Activated CD4-positive, alpha-beta T cell treated with anti-CD3 and anti-CD28 coated beads, Interleukin-2, amount 10 ng/mL, durations not matched to agents 7 days and 5 days (primary cell): Measurements from ENCODE around the gene ARHGAP4. TPM values are rescaled to one million over a fixed set of nuclear protein-coding genes. Genes with fewer than 3 reads are reported as not detected.
A peak's percentile ranks its signal among the peaks of the same experiment; 100 is the strongest.

Experiments used
- CTCF ChIA-PET: fragments of 350-600 bp; sonication (Branson Sonifier 250); formaldehyde crosslinking; loops from one replicate; lab custom pipeline; 2021; ENCODE audit warnings: antibody characterized with exemption; lab: Charles Lee
- POLR2A ChIA-PET: fragments of 350-600 bp; sonication (Branson Sonifier 250); formaldehyde crosslinking; loops from one replicate; lab custom pipeline; 2021; ENCODE audit warnings: antibody characterized with exemption; lab: Charles Lee
- DNase-seq: peaks from one replicate; pipeline ENCODE4 v3.0.0-alpha.2; 2020
- H3K27ac Mint-ChIP-seq: one replicate; pipeline ENCODE4 v1.8.0; 2021; ENCODE audit warnings: mild to moderate bottlenecking, moderate library complexity, mixed read lengths
- H3K27me3 Mint-ChIP-seq: one replicate; pipeline ENCODE4 v1.8.0; 2021; ENCODE audit warnings: mixed read lengths
- H3K36me3 Mint-ChIP-seq: one replicate; pipeline ENCODE4 v1.8.0; 2021; ENCODE audit warnings: low read depth, mixed read lengths
- H3K4me1 Mint-ChIP-seq: one replicate; pipeline ENCODE4 v1.8.0; 2021; ENCODE audit warnings: mixed read lengths
- H3K4me3 Mint-ChIP-seq: one replicate; pipeline ENCODE4 v1.8.0; 2021; ENCODE audit warnings: mild to moderate bottlenecking, moderate library complexity, mixed read lengths
- H3K9me3 Mint-ChIP-seq: one replicate; pipeline ENCODE4 v1.8.0; 2021; ENCODE audit warnings: mixed read lengths
- total RNA-seq, 2 experiments: library from RNA; stranded (reverse); gene quantifications; one replicate each; pipeline ENCODE4 v1.2.3, GENCODE V29; 2021

Gene ARHGAP4
- total RNA-seq, 2 experiments from 2014 or later, result 303 to 334 TPM

DNA sequence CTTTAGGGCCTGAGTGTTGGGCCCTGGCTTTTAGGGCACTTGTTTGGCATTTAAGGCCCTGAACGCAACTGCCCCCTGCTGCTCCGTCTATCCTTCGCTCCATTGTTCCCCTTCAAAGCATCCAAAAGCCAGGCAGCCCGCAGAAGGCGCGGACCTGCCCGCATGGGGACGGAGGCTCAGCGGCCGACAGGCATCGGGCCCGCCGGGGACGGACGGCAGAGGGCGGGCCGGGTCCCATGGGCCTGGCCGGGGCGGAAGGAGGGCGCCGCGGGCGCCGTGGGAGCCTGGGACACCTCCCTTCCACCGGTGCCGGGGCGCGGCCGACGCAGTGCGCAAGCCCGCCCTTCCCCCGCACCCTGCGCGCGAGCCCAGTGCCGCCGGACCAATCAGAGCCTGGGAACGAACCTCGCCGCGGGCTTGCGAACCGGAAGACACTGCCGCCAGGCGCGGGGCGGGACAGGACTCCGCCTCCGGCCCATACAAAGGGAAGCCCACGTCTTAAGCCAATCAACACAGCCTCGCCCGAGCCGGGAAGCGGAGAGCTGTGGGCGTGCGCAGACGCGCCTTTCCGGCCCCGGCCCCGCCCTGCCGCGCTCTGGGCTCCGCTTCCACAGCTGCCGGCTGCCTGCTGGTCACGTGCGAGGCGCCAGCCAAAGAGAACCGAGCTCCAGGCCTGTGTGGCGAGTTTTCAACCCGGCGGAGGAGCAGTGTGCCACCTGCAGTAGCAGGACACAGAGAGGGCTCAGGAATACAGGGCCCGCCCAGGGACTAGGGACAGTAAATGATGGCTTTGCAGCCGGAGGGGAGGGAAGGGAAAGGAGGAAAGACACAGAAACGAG is 2.1 kb upstream of the ARHGAP4 start:
- Mint-ChIP-seq H3K4me1 (peaks cover 27% of the 10 kb centered on the region), H3K27ac (peak overlapping the region; percentile 98), H3K9me3 (no peaks in the 10 kb centered on the region), H3K4me3 (peak overlapping the region; percentile 90), H3K27me3 (no peaks in the 10 kb centered on the region), H3K36me3 (peaks cover 36% of the 10 kb centered on the region)
- peak; percentile 93 for DNase-seq
- ChIA-PET CTCF (interaction anchor here (0.6 to 16.0 kb wide), 7 partner anchors 9 to 547 kb away, joined by 3 to 205 read pairs (median 3); partner anchors contain the start of gene RENBP), POLR2A (no interaction called here)

DNA sequence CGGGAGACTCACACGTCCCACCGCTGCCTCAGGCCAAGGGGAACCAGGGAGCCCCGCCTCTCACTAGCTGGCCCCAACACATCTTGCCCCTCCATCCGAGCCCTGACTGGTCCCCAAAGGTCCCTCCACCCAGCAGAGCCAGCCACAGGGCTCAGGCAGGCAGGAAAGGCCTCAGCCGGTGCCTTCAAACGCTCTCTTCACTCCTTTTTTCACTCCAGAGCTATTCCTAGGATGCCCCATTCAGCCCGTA is 1.5 kb upstream of the ARHGAP4 start:
- peak overlapping the region; percentile 85 for H3K4me3 Mint-ChIP-seq
- ChIA-PET POLR2A (no interaction called here), CTCF (interaction anchor here (0.6 to 16.0 kb wide), 4 partner anchors 10 to 547 kb away, joined by 3 to 205 read pairs (median 4); partner anchors contain the start of gene RENBP)
- H3K27me3 Mint-ChIP-seq, result no peaks in the 10 kb centered on the region
- peak overlapping the region; percentile 94 for H3K27ac Mint-ChIP-seq
- H3K4me1 Mint-ChIP-seq, result peaks cover 30% of the 10 kb centered on the region
- H3K36me3 Mint-ChIP-seq, result peaks cover 38% of the 10 kb centered on the region
- no peaks in the 10 kb centered on the region for H3K9me3 Mint-ChIP-seq
- DNase-seq, result no peak

DNA sequence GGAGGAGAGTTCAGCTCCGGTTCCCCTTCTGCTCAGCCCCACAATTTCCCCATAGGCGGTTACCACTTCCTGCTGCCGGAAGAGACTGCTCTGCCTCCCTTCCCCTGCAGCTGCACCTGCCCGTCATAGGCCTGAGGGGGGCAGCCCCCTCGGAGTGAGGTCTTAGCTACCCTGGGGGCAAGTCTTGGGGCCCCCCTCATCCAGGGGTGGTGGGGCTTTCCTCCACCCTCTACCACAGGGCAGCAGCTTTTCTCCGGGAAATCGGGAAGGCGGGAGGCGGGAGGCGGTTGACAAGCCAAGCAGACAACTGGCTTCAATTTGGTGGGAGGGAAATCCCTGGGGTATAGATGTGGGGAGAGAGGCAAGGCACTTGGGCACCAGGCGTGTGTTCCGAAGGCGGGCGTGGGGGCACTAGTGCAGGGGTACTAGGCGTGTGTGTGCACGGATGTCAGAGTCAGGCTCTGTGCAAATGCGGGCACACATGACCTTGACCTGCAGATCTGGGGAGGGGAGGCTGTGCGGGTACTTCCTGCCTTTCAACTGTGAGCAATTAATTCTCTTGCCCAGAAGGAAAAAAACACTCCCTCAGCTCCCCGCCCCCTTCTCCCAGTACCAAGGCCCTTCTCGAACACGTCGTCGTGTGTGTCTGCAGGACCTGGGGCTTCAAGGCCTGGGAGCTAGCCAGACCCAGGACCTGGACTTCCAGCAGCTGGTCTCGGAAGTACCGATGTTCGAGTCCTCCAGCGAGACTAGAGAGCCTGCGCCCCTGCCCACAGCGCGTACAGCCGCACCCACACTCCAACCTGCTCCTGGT is 1.0 kb upstream of the ARHGAP4 start:
- ChIA-PET POLR2A (no interaction called here), CTCF (interaction anchor here (0.5 to 16.0 kb wide), 6 partner anchors 9 to 341 kb away, joined by 3 to 205 read pairs (median 6); partner anchors contain the start of gene RENBP)
- H3K4me3 Mint-ChIP-seq, result peak overlapping the region; percentile 85
- peaks cover 40% of the 10 kb centered on the region for H3K36me3 Mint-ChIP-seq
- no peaks in the 10 kb centered on the region for H3K9me3 Mint-ChIP-seq
- peak; percentile 83 for DNase-seq
- no peaks in the 10 kb centered on the region for H3K27me3 Mint-ChIP-seq
- peak overlapping the region; percentile 94 for H3K27ac Mint-ChIP-seq
- H3K4me1 Mint-ChIP-seq, result peaks cover 34% of the 10 kb centered on the region

GRCh38 chrX:153926552-153926857 is 441 bp upstream of the ARHGAP4 start:
- H3K4me3 Mint-ChIP-seq, result peak overlapping the region; percentile 85
- ChIA-PET POLR2A (no interaction called here), CTCF (interaction anchor here (0.5 to 16.0 kb wide), 4 partner anchors 20 to 341 kb away, joined by 3 to 205 read pairs (median 10); partner anchors contain the start of gene RENBP)
- no peak for DNase-seq
- peak overlapping the region; percentile 94 for H3K27ac Mint-ChIP-seq
- no peaks in the 10 kb centered on the region for H3K27me3 Mint-ChIP-seq
- H3K36me3 Mint-ChIP-seq, result peaks cover 37% of the 10 kb centered on the region
- H3K4me1 Mint-ChIP-seq, result peaks cover 34% of the 10 kb centered on the region
- no peaks in the 10 kb centered on the region for H3K9me3 Mint-ChIP-seq

GRCh38 chrX:153925387-153925738 is 701 bp downstream of the ARHGAP4 start:
- Mint-ChIP-seq H3K36me3 (peaks cover 34% of the 10 kb centered on the region), H3K27ac (peak overlapping the region; percentile 92), H3K4me3 (peak overlapping the region; percentile 90), H3K9me3 (no peaks in the 10 kb centered on the region), H3K4me1 (peaks cover 25% of the 10 kb centered on the region), H3K27me3 (no peaks in the 10 kb centered on the region)
- CTCF ChIA-PET, result interaction anchor here (0.9 to 16.0 kb wide), 10 partner anchors 8 to 46 kb away, joined by 3 to 205 read pairs (median 5); partner anchors contain the start of genes HCFC1 and RENBP
- DNase-seq, result no peak
- POLR2A ChIA-PET, result no interaction called here

- DNase-seq, result peak; percentile 48
- peak overlapping the region; percentile 90 for H3K4me3 Mint-ChIP-seq
- CTCF ChIA-PET, result interaction anchor here (0.6 to 16.0 kb wide), 10 partner anchors 9 to 162 kb away, joined by 3 to 205 read pairs (median 4); partner anchors contain the start of genes HCFC1 and RENBP
Observed at GRCh38 chrX:153924149-153924861, 1.8 kb downstream of the ARHGAP4 start.

DNA sequence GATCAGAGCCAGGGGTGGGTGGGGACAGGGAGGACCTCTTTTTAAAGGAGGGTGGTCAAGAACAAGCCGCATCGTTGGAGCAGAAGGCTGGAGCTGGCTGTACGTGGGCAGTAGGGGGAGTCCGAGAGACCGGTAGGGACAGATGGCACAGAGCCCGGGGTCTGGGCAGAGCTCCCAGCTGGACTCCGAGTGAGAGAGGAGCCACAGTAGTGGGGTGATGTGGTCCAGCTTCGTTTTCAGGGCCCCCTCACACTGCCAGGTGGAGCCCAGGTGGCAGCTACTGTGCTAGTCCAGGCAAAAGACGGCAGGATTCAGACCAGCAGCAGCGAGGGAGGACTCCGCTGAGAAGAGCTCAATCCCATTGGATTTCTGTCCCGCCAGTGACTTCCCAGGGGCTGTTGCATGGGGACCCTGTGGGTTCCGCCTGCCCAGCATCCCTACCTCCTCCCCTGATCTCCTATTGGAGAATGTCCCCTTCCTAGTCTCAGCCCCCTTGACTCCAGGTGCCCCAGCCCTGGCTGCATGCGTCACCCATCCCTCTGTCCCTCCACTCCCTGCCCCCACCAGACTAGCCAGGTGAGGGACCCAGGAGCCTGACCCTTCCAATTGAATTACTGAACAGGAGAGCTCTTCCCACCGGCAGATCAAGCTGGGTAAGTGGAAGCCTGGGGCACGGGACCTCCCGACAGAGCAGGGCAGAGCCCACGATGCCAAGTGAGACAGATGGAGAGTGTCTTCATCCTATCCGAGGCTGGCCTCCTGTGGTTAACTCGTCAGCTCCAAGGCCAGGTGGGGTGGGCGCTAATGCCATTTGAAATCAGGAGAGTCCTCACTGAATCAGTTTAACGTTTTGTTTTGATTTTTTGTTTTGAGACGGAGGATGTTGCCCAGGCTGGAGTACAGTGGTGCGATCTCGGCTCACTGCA is 2.9 kb downstream of the ARHGAP4 start:
- H3K4me3 Mint-ChIP-seq, result peak overlapping the region; percentile 90
- H3K9me3 Mint-ChIP-seq, result no peaks in the 10 kb centered on the region
- no peaks in the 10 kb centered on the region for H3K27me3 Mint-ChIP-seq
- H3K36me3 Mint-ChIP-seq, result peaks cover 34% of the 10 kb centered on the region
- DNase-seq, result no peak
- ChIA-PET POLR2A (no interaction called here), CTCF (interaction anchor here (0.8 to 16.0 kb wide), 8 partner anchors 10 to 79 kb away, joined by 3 to 205 read pairs (median 4); partner anchors contain the start of gene RENBP)
- H3K27ac Mint-ChIP-seq, result peak overlapping the region; percentile 92
- H3K4me1 Mint-ChIP-seq, result peaks cover 18% of the 10 kb centered on the region

More at GRCh38 chrX:153924149-153924861, 1.8 kb downstream of the ARHGAP4 start:
- POLR2A ChIA-PET, result no interaction called here
- Mint-ChIP-seq H3K36me3 (peaks cover 36% of the 10 kb centered on the region), H3K9me3 (no peaks in the 10 kb centered on the region), H3K4me1 (peaks cover 25% of the 10 kb centered on the region), H3K27me3 (no peaks in the 10 kb centered on the region), H3K27ac (peak overlapping the region; percentile 92)

GRCh38 chrX:153921511-153922446 is 4.3 kb downstream of the ARHGAP4 start:
- H3K9me3 Mint-ChIP-seq, result no peaks in the 10 kb centered on the region
- CTCF ChIA-PET, result interaction anchor here (1.0 to 16.0 kb wide), 5 partner anchors 11 to 386 kb away, joined by 3 to 205 read pairs (median 4); partner anchors contain the start of gene RENBP
- no peak for DNase-seq
- H3K4me3 Mint-ChIP-seq, result peak overlapping the region; percentile 90
- no peaks in the 10 kb centered on the region for H3K27me3 Mint-ChIP-seq
- peak overlapping the region; percentile 73 for H3K27ac Mint-ChIP-seq
- peaks cover 40% of the 10 kb centered on the region for H3K36me3 Mint-ChIP-seq
- POLR2A ChIA-PET, result interaction anchor here (0.6 kb wide), 1 partner anchor 208 kb away, joined by 13 read pairs; no protein-coding TSS in a partner anchor
- H3K4me1 Mint-ChIP-seq, result peaks cover 18% of the 10 kb centered on the region

- Mint-ChIP-seq H3K4me3 (no peak overlapping the region), H3K27ac (no peak overlapping the region), H3K27me3 (no peaks in the 10 kb centered on the region), H3K9me3 (no peaks in the 10 kb centered on the region), H3K4me1 (peaks cover 18% of the 10 kb centered on the region), H3K36me3 (peaks cover 44% of the 10 kb centered on the region)
- ChIA-PET CTCF (interaction anchor here (1.1 to 16.0 kb wide), 3 partner anchors 27 to 387 kb away, joined by 3 to 205 read pairs (median 4); partner anchors contain the start of gene RENBP), POLR2A (interaction anchor here (0.6 kb wide), 1 partner anchor 207 kb away, joined by 13 read pairs; no protein-coding TSS in a partner anchor)
- DNase-seq, result no peak
Observed at GRCh38 chrX:153921070-153921469, 5.0 kb downstream of the ARHGAP4 start.

- ChIA-PET CTCF (interaction anchor here (16.0 kb wide), 1 partner anchor 28 kb away, joined by 205 read pairs; the partner anchor contains the start of gene RENBP), POLR2A (no interaction called here)
- H3K27ac Mint-ChIP-seq, result no peak overlapping the region
- H3K9me3 Mint-ChIP-seq, result no peaks in the 10 kb centered on the region
- H3K36me3 Mint-ChIP-seq, result peaks cover 47% of the 10 kb centered on the region
- no peak overlapping the region for H3K4me3 Mint-ChIP-seq
- H3K27me3 Mint-ChIP-seq, result no peaks in the 10 kb centered on the region
- peaks cover 18% of the 10 kb centered on the region for H3K4me1 Mint-ChIP-seq
- no peak for DNase-seq
Observed at GRCh38 chrX:153920546-153920945, 5.5 kb downstream of the ARHGAP4 start.
